ENCODE data around the gene XYLT1.

DNA sequence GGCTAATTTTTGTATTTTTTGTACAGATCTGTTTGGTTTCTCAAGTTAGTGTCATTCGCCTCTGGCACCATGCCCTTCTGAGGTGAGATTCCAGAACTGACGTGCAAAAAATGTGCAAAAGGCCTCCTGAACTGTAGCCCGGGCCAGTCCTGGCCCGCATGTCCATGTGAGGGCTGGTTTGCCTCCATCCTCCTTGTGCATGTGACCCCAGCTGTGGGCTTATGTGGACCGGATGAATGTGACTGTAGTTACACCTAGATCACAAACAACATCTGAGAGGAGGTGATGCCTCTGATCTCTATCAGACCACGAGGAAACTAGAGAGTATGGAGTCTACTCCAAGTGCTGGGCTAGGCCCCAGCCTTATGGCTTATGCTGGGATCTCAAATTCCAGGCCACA, 241.6 kb downstream of the XYLT1 start:
- TF ChIP-seq, protein P1, sequence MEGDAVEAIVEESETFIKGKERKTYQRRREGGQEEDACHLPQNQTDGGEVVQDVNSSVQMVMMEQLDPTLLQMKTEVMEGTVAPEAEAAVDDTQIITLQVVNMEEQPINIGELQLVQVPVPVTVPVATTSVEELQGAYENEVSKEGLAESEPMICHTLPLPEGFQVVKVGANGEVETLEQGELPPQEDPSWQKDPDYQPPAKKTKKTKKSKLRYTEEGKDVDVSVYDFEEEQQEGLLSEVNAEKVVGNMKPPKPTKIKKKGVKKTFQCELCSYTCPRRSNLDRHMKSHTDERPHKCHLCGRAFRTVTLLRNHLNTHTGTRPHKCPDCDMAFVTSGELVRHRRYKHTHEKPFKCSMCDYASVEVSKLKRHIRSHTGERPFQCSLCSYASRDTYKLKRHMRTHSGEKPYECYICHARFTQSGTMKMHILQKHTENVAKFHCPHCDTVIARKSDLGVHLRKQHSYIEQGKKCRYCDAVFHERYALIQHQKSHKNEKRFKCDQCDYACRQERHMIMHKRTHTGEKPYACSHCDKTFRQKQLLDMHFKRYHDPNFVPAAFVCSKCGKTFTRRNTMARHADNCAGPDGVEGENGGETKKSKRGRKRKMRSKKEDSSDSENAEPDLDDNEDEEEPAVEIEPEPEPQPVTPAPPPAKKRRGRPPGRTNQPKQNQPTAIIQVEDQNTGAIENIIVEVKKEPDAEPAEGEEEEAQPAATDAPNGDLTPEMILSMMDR (IDR thresholded peaks at IDR 0.05) = no peak
- no peak for TF ChIP-seq POLR2A (IDR thresholded peaks at IDR 0.05)
